ENCODE measurements around the gene HMCN1. TPM values are rescaled to one million over a fixed set of nuclear protein-coding genes. Genes with fewer than 3 reads are reported as not detected.

Gene HMCN1
- total RNA-seq, 4 donors from 2014 or later, result 53.0 to 87.9 (median 76.8) TPM

GRCh38 chr1:186212568-186213224 is 478.5 kb downstream of the HMCN1 start:
- H3K4me3 ChIP-seq, result no peak overlapping the region
- intact Hi-C loops (cut with DNase I), result loop anchor here (5.0 to 10.0 kb wide), 2 partner anchors 398 to 490 kb away; no protein-coding TSS in a partner anchor
- no peaks in the 10 kb centered on the region for H3K27me3 ChIP-seq
- no peak for DNase-seq (ENCODE audit: extremely low spot score)
- no peaks in the 10 kb centered on the region for H3K9me3 ChIP-seq
- H3K27ac ChIP-seq (replicated peaks in 1 of 4), result no peak overlapping the region
- WGBS, result 32% methylated on average over 4 of the region's 4 CpGs
- peaks cover 0 to 24% (median 18%) of the 10 kb centered on the region in 4 donors for H3K4me1 ChIP-seq
- TF ChIP-seq EP300 (IDR thresholded peaks at IDR 0.05) (no peak), CTCF (IDR thresholded peaks at IDR 0.05) (peak; percentile 80 to 90 (median 89)), POLR2AphosphoS5 (IDR thresholded peaks at IDR 0.05) (peak; percentile 63 to 75), POLR2A (IDR thresholded peaks at IDR 0.05; ENCODE audit: low read depth) (no peak)
- no peaks in the 10 kb centered on the region for H3K36me3 ChIP-seq

DNA sequence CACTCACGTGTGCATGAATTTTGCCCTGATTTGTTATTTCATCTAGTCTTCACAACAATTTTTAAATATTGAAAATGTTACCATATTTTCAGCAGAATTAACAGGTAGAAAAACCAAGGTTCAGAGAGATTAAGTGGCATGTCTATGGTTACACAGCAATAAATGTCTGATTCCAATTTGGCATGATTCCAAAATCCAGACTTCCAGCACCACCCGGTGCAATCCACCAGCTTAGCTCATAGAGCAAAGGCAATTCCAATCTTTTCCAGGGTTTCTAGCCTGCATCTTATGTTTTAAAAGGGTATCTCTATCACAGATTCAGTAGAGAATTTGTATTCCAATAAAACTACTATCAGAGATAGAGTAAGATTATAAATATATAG is 479.0 kb downstream of the HMCN1 start:
- no peak for DNase-seq (ENCODE audit: extremely low spot score)
- Histone ChIP-seq H3K4me3 (no peak overlapping the region), H3K36me3 (no peaks in the 10 kb centered on the region), H3K9me3 (no peaks in the 10 kb centered on the region), H3K4me1 (peaks cover 0 to 19% (median 13%) of the 10 kb centered on the region in 4 donors), H3K27ac (replicated peaks in 1 of 4) (no peak overlapping the region), H3K27me3 (no peaks in the 10 kb centered on the region)
- no peak for TF ChIP-seq CTCF (IDR thresholded peaks at IDR 0.05)
- WGBS, result 43% methylated on average over 2 of the region's 2 CpGs
- intact Hi-C loops (cut with DNase I), result loop anchor here (5.0 to 10.0 kb wide), 2 partner anchors 398 to 491 kb away; no protein-coding TSS in a partner anchor

DNA sequence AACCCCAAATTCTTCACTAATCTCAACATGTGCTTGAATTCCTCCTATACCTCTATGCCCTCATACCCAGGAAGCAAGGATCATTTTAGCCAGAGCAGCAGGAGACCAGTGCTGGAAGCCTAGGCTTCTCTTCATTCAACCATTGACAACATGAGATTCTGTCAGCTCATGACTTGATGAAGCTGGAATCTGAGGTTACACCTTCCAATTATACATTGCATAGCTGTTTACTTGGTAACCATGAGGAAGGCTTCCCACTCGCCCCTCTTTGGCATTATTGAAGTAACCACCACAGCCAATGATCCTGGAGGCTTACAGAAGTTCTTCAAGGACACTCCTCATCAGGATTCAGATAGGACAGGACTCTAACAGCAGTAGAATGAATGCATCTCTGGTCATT is 480.6 kb downstream of the HMCN1 start:
- no peak for DNase-seq (ENCODE audit: extremely low spot score)
- no peaks in the 10 kb centered on the region for H3K36me3 ChIP-seq
- peaks cover 0 to 9% (median 4%) of the 10 kb centered on the region in 4 donors for H3K4me1 ChIP-seq
- no peaks in the 10 kb centered on the region for H3K9me3 ChIP-seq
- intact Hi-C loops (cut with DNase I), result loop anchor here (5.0 to 10.0 kb wide), 2 partner anchors 400 to 492 kb away; no protein-coding TSS in a partner anchor
- H3K27me3 ChIP-seq, result no peaks in the 10 kb centered on the region
- 88% methylated on average over 1 of the region's 1 CpG for WGBS
- TF ChIP-seq POLR2A (IDR thresholded peaks at IDR 0.05; ENCODE audit: low read depth) (no peak), CTCF (IDR thresholded peaks at IDR 0.05) (no peak), POLR2AphosphoS5 (IDR thresholded peaks at IDR 0.05) (no peak), EP300 (IDR thresholded peaks at IDR 0.05) (no peak)
- no peak overlapping the region for H3K27ac ChIP-seq (replicated peaks in 1 of 4)
- H3K4me3 ChIP-seq, result no peak overlapping the region

- Histone ChIP-seq H3K4me1 (peaks cover 0 to 9% (median 4%) of the 10 kb centered on the region in 4 donors), H3K27me3 (no peaks in the 10 kb centered on the region), H3K4me3 (no peak overlapping the region), H3K9me3 (no peaks in the 10 kb centered on the region), H3K27ac (replicated peaks in 1 of 4) (no peak overlapping the region), H3K36me3 (no peaks in the 10 kb centered on the region)
- DNase-seq (ENCODE audit: extremely low spot score), result no peak
- intact Hi-C loops (cut with DNase I), result loop anchor here (10.0 kb wide), 1 partner anchor 401 kb away; no protein-coding TSS in a partner anchor
- TF ChIP-seq EP300 (IDR thresholded peaks at IDR 0.05), result no peak
- TF ChIP-seq CTCF (IDR thresholded peaks at IDR 0.05), result no peak
- no peak for TF ChIP-seq POLR2AphosphoS5 (IDR thresholded peaks at IDR 0.05)
- TF ChIP-seq POLR2A (IDR thresholded peaks at IDR 0.05; ENCODE audit: low read depth), result no peak
These were observed 481.4 kb downstream of the HMCN1 start for GRCh38 chr1:186215636-186216035.

Data from esophagus muscularis mucosa (tissue), 4 donors.